Measurements from ENCODE around the gene MORC3. TPM values are rescaled to one million over a fixed set of nuclear protein-coding genes. Genes with fewer than 3 reads are reported as not detected.

The MORC3 gene
- total and polyA plus RNA-seq, 4 donors, result 27.9 to 78.9 (median 37.4) TPM

DNA sequence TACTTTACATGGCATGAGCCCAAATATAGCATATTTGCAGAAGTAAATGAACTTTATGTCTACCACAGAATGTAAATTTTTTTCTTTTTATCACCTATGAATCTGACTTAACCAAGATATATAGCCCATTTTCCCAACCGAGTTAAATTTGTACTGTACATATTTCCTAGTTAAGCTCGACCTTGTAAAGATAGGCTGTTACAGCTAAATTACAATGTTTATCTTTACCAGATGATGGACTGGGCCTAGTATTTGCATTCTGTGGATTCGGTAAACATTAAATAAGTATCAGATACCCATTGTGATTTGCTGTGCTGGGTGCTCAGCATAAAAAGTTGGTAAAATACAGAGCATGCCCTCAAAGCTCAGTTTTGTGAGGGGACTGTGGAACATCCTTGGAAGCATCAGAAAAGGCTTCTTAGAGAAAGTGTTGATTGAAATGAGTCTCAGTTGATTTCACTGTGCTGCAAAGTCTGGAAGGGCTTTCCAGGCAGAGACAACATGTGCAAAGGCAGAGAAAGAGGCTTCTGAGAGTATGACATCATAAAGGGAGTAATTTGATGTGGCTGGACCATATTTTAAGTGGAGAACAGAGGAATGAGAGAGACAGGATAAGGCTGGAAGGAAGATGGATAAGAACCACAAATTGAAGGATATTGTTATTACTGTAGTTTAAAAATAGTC lies 27.4 kb downstream of the MORC3 start:
- H3K36me3 ChIP-seq (ENCODE audit: control insufficient read depth, insufficient read depth, low read length), result peaks cover 47% of the 10 kb centered on the region

DNA sequence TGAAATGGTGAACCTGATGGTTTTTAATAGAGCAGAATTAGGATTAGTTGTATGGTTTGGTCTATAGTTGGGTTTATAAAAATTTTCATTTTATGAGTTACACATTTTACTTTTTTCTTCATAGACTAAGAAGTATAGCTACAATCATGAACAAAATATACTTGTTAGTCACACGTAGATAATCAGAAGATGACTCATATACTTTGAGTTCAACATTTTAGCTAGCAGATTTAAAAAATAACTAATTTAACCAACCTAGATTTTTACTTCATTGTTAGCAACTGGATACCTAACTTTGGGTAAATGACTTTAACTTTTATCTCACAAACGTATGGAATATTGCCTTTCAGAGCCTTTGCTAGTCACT lies 27.9 kb downstream of the MORC3 start:
- no peaks in the 10 kb centered on the region for H3K9me3 ChIP-seq (ENCODE audit: control insufficient read depth, insufficient read depth, low read length)
- no peak overlapping the region for H3K27ac ChIP-seq (ENCODE audit: low read depth, low read length)
- DNase-seq (ENCODE audit: low read depth in 4 of 6, low spot score in 6 of 6), result no peak
- H3K4me1 ChIP-seq (ENCODE audit: control insufficient read depth, insufficient read depth, low read length), result no peaks in the 10 kb centered on the region
- peaks cover 41% of the 10 kb centered on the region for H3K36me3 ChIP-seq (ENCODE audit: control insufficient read depth, insufficient read depth, low read length)
- H3K4me3 ChIP-seq (ENCODE audit: low read depth, low read length), result no peak overlapping the region
- no peaks in the 10 kb centered on the region for H3K27me3 ChIP-seq (ENCODE audit: control insufficient read depth, insufficient read depth, low read length)
- WGBS (ENCODE audit: insufficient coverage), result no CpG with 5 or more reads among the region's 2 CpGs

More for the DNA sequence above, 27.4 kb downstream of the MORC3 start:
- no peak overlapping the region for H3K4me3 ChIP-seq (ENCODE audit: low read depth, low read length)
- WGBS (ENCODE audit: insufficient coverage), result no CpG with 5 or more reads among the region's 3 CpGs
- H3K27ac ChIP-seq (ENCODE audit: low read depth, low read length), result no peak overlapping the region
- H3K9me3 ChIP-seq (ENCODE audit: control insufficient read depth, insufficient read depth, low read length), result no peaks in the 10 kb centered on the region
- no peaks in the 10 kb centered on the region for H3K4me1 ChIP-seq (ENCODE audit: control insufficient read depth, insufficient read depth, low read length)
- DNase-seq (ENCODE audit: low read depth in 4 of 6, low spot score in 6 of 6), result no peak
- no peaks in the 10 kb centered on the region for H3K27me3 ChIP-seq (ENCODE audit: control insufficient read depth, insufficient read depth, low read length)

DNA sequence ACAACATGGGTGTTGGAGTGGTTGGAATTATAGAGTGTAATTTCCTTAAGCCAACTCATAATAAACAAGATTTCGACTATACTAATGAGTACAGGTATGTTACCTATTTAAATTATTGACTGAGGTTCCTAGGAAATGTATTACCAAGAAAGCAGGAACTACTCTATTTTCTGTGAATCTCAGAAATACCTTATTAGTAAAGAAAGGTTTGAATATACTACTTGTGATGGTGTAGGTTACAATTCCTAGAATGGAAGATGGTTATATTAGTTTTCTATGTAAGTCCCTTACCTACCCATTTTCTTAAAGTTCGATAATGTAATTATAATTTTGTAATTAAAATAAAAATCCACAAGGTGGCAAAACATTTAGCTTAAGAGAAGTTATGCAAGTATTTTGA lies 29.3 kb downstream of the MORC3 start:
- WGBS (ENCODE audit: insufficient coverage), result no CpG with 5 or more reads among the region's 2 CpGs

DNA sequence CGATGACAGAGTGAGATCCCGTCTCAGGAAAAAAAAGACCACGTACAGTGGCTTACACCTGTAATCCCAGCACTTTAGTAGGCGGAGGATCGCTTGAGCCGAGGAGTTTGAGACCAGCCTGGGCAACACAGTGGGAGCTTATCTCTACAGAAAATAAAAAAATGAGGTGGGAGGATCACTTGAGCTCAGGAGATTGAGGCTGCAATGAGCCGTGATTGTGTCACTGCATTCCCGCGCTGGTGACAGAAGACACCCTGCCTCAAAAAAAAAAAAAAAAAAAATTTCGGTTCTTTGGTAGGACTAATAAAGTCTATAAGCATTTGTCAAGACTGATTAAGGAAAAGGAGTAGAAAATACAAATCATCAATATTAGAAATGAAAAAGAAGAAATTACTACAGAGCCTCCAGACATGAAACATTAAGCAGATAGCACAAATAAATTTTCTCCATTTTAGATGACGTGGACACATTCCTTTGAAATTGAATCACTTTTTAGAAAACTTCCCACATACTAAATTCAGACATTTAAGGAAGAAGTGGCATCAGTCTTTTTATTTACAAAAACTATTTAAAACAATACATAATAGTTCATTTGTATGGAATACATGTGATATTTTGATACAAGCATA lies 30.4 kb downstream of the MORC3 start:
- Histone ChIP-seq H3K36me3 (ENCODE audit: control insufficient read depth, insufficient read depth, low read length) (peaks cover 30% of the 10 kb centered on the region), H3K9me3 (ENCODE audit: control insufficient read depth, insufficient read depth, low read length) (no peaks in the 10 kb centered on the region), H3K4me3 (ENCODE audit: low read depth, low read length) (no peak overlapping the region), H3K4me1 (ENCODE audit: control insufficient read depth, insufficient read depth, low read length) (no peaks in the 10 kb centered on the region), H3K27me3 (ENCODE audit: control insufficient read depth, insufficient read depth, low read length) (no peaks in the 10 kb centered on the region), H3K27ac (ENCODE audit: low read depth, low read length) (no peak overlapping the region)
- DNase-seq (ENCODE audit: low read depth in 4 of 6, low spot score in 6 of 6), result no peak
- WGBS (ENCODE audit: insufficient coverage), result 100% methylated on average over 4 of the region's 11 CpGs

More for the DNA sequence above, 29.3 kb downstream of the MORC3 start:
- no peak for DNase-seq (ENCODE audit: low read depth in 4 of 6, low spot score in 6 of 6)
- no peak overlapping the region for H3K27ac ChIP-seq (ENCODE audit: low read depth, low read length)
- H3K9me3 ChIP-seq (ENCODE audit: control insufficient read depth, insufficient read depth, low read length), result no peaks in the 10 kb centered on the region
- H3K4me1 ChIP-seq (ENCODE audit: control insufficient read depth, insufficient read depth, low read length), result no peaks in the 10 kb centered on the region
- no peaks in the 10 kb centered on the region for H3K27me3 ChIP-seq (ENCODE audit: control insufficient read depth, insufficient read depth, low read length)
- H3K36me3 ChIP-seq (ENCODE audit: control insufficient read depth, insufficient read depth, low read length), result peaks cover 35% of the 10 kb centered on the region
- H3K4me3 ChIP-seq (ENCODE audit: low read depth, low read length), result no peak overlapping the region

DNA sequence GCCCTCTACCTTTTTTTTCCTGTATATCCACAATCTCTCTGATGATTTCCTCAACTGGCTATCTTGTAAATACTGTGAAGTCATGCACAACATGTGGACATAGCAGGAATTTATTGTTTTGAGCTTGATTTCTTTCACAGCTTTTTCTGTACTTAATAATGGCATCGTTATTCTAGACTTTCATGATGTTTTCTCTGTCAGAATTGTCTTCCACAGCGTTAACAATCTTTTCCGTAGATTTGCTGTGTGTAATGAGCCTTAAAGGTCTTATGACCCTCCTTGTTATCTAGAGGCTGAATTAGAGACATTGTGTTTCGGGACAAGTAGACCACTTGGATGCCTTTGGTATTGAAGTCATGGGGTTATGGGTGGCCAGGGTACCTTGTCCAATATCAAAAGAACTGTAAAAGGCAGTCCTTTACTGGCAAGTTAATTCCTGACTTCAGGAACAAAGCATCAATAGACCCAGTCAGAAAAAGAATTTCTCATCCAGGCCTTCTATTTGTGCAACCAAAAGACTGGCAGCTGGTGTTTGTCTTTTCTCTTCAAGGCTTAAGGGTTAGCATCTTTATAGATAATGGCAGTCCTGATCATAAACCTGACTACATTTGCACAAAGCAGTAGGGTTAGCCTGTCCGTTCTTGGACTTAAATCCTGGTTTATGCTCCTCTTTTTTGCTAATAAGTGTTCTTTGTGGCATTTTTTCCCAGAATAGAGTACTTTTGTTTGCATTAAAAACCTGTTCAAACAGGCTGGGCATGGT lies 35.1 kb downstream of the MORC3 start:
- H3K27me3 ChIP-seq (ENCODE audit: control insufficient read depth, insufficient read depth, low read length), result no peaks in the 10 kb centered on the region
- no peaks in the 10 kb centered on the region for H3K4me1 ChIP-seq (ENCODE audit: control insufficient read depth, insufficient read depth, low read length)
- no peak for DNase-seq (ENCODE audit: low read depth in 4 of 6, low spot score in 6 of 6)
- no peak overlapping the region for H3K4me3 ChIP-seq (ENCODE audit: low read depth, low read length)
- H3K27ac ChIP-seq (ENCODE audit: low read depth, low read length), result no peak overlapping the region
- H3K36me3 ChIP-seq (ENCODE audit: control insufficient read depth, insufficient read depth, low read length), result peaks cover 18% of the 10 kb centered on the region
- no peaks in the 10 kb centered on the region for H3K9me3 ChIP-seq (ENCODE audit: control insufficient read depth, insufficient read depth, low read length)
- WGBS (ENCODE audit: insufficient coverage), result 35% methylated on average over 2 of the region's 5 CpGs

DNA sequence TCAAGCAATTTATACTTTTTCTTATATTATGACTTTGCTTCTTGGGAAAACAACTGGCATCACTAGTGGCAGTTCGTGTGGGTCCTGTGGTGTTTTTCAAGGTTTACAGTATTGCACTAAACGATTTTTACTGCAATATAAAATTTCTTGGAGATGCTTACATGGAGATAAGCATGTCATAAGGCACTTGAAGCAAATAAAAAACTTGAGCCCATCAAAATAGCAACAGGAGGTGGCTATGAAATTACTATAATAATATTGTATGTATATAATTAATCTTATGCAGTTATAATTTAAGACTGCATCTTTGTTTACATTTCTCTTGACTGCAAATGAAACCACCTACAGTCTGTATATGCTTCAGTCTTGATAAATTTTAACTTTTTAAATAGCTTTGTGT lies 35.9 kb downstream of the MORC3 start:
- peak in 1 of 6 donors; percentile 39 for DNase-seq (ENCODE audit: low read depth in 4 of 6, low spot score in 6 of 6)
- no peak overlapping the region for H3K4me3 ChIP-seq (ENCODE audit: low read depth, low read length)
- H3K27ac ChIP-seq (ENCODE audit: low read depth, low read length), result no peak overlapping the region
- no CpG with 5 or more reads among the region's 2 CpGs for WGBS (ENCODE audit: insufficient coverage)
- H3K4me1 ChIP-seq (ENCODE audit: control insufficient read depth, insufficient read depth, low read length), result no peaks in the 10 kb centered on the region
- no peaks in the 10 kb centered on the region for H3K27me3 ChIP-seq (ENCODE audit: control insufficient read depth, insufficient read depth, low read length)
- peaks cover 23% of the 10 kb centered on the region for H3K36me3 ChIP-seq (ENCODE audit: control insufficient read depth, insufficient read depth, low read length)
- H3K9me3 ChIP-seq (ENCODE audit: control insufficient read depth, insufficient read depth, low read length), result no peaks in the 10 kb centered on the region

DNA sequence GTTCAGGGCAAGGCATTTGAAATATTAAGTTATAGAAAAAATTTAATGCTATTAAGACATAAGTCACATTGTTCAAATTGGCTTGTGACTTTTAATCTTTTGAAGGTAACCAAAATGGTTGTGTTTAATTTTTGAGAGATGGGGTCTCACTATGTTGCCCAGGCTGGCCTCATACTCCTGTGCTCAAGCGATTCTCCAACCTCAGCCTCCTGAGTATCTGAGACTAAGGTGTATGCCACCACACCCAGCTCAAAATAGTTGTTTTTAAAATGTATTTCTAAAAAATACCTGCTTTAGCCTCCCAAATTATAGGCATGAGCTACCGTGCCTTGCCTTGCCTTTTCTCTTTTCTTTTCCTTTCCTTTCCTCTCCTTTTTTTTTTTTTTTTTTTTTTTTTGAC lies 39.2 kb downstream of the MORC3 start:
- H3K4me1 ChIP-seq (ENCODE audit: control insufficient read depth, insufficient read depth, low read length), result no peaks in the 10 kb centered on the region
- H3K9me3 ChIP-seq (ENCODE audit: control insufficient read depth, insufficient read depth, low read length), result no peaks in the 10 kb centered on the region
- no peak overlapping the region for H3K27ac ChIP-seq (ENCODE audit: low read depth, low read length)
- no peak overlapping the region for H3K4me3 ChIP-seq (ENCODE audit: low read depth, low read length)
- DNase-seq (ENCODE audit: low read depth in 4 of 6, low spot score in 6 of 6), result no peak
- WGBS (ENCODE audit: insufficient coverage), result no CpG with 5 or more reads among the region's 2 CpGs
- peaks cover 37% of the 10 kb centered on the region for H3K36me3 ChIP-seq (ENCODE audit: control insufficient read depth, insufficient read depth, low read length)
- no peaks in the 10 kb centered on the region for H3K27me3 ChIP-seq (ENCODE audit: control insufficient read depth, insufficient read depth, low read length)

DNA sequence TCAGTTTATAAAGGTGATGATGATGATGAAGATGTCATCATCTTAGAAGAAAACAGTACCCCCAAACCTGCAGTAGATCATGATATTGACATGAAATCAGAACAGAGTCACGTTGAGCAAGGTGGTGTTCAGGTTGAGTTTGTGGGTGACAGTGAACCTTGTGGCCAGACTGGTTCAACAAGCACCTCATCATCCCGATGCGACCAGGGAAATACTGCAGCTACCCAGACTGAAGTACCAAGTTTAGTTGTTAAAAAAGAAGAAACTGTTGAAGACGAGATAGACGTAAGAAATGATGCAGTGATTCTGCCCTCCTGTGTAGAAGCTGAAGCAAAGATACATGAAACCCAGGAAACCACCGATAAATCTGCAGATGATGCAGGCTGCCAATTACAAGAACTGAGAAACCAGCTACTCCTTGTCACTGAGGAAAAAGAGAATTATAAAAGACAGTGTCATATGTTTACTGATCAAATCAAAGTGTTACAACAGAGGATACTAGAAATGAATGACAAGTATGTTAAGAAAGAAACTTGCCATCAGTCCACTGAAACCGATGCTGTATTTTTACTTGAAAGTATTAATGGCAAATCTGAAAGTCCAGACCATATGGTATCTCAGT lies 49.2 kb downstream of the MORC3 start:
- no peaks in the 10 kb centered on the region for H3K27me3 ChIP-seq (ENCODE audit: control insufficient read depth, insufficient read depth, low read length)
- H3K27ac ChIP-seq (ENCODE audit: low read depth, low read length), result no peak overlapping the region
- H3K9me3 ChIP-seq (ENCODE audit: control insufficient read depth, insufficient read depth, low read length), result no peaks in the 10 kb centered on the region
- DNase-seq (ENCODE audit: low read depth in 4 of 6, low spot score in 6 of 6), result no peak
- H3K36me3 ChIP-seq (ENCODE audit: control insufficient read depth, insufficient read depth, low read length), result peaks cover 61% of the 10 kb centered on the region
- H3K4me3 ChIP-seq (ENCODE audit: low read depth, low read length), result no peak overlapping the region
- no peaks in the 10 kb centered on the region for H3K4me1 ChIP-seq (ENCODE audit: control insufficient read depth, insufficient read depth, low read length)
- WGBS (ENCODE audit: insufficient coverage), result 98% methylated on average over 5 of the region's 7 CpGs

DNA sequence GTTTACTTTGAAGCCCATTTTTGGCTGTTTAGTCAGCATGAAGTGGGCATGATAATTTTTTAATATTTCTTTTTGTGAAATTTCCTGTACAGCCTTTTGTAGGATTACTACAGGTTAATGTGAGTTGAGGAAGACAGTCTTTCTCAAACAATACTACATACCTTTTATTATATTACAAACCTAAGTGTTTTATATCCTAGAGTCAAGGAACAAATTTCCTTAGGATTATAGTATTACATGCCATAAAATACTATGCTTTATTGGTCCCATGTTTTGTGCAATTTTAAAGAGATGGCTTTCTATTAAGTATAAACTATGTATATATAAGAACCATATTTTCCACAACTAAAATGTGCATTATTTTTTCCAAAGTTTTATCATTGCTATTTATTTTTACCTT lies 56.0 kb downstream of the MORC3 start:
- DNase-seq (ENCODE audit: low read depth in 4 of 6, low spot score in 6 of 6), result no peak
- peaks cover 26% of the 10 kb centered on the region for H3K36me3 ChIP-seq (ENCODE audit: control insufficient read depth, insufficient read depth, low read length)

More for the DNA sequence above, 56.0 kb downstream of the MORC3 start:
- Histone ChIP-seq H3K4me1 (ENCODE audit: control insufficient read depth, insufficient read depth, low read length) (no peaks in the 10 kb centered on the region), H3K9me3 (ENCODE audit: control insufficient read depth, insufficient read depth, low read length) (no peaks in the 10 kb centered on the region), H3K4me3 (ENCODE audit: low read depth, low read length) (no peak overlapping the region), H3K27ac (ENCODE audit: low read depth, low read length) (no peak overlapping the region), H3K27me3 (ENCODE audit: control insufficient read depth, insufficient read depth, low read length) (no peaks in the 10 kb centered on the region)

All from spinal cord (tissue), 10 donors.